NCI-H345 (cell line): ENCODE results near the gene EME2.

Experiments used
- DNase-seq: peaks from one replicate; lab custom pipeline; 2025; lab: John Stamatoyannopoulos, UW

EME2 gene

GRCh38 chr16:1818873-1819525 is 46.4 kb downstream of the EME2 start:
- no peak for DNase-seq

DNA sequence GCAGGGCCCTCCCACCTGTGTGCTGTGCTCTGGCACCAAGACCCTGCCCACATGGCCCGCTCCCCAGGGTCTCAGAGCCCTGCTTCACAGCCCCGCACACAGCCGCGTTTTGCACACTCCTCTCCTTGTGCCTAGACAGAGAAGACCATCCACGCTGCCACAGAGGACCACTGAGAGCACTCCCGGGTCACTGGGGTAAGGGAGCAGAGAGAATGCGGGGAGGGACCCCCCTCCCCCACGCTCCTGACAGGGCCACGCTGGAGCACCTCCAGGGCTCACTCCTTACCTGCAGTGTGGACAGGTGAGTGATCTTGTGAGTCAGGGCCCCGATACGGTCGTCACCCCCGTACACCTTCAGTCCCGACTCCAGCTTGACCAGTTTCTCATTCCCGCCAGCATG is 47.0 kb downstream of the EME2 start:
- DNase-seq: no peak

DNA sequence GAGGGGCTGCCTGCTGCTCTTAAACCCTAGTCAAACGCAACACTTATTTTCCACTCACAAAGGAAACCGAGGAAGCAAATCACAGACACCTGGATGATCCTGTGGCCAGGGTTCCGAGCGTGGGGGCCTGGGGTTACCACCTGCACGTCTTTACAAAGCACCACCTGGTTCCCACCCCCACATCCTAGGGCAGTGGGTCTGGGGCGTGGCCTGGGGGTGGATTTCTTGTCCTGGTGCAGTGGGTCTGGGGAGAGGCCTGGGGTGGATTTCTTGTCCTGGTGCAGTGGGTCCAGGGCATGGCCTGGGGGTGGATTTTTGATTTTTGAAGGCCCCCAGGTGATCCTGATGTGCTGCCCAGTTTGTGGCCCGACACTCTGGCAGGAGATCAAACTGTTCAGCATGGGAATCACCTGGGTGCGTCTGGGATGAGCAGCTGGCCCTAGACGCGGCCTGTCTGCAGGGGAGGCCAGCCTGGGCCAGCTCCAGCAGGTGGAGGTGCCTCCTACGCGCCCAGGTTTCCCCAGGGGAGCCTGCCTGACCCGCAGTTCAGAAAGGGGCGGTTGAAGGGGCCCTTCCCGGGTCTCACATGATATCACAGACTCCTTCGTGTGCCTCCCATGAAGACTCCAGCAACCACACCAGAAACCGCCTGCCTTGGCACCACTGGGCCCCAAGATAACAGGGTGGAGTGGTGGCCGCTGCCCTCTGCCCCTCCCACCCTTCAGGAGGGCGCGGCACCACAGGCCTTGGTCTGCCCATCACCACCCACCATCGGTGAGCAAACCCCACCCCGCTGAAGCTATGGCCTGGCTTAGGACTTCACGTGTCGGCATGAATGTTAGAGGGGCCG is 47.7 kb downstream of the EME2 start:
- no peak for DNase-seq

DNA sequence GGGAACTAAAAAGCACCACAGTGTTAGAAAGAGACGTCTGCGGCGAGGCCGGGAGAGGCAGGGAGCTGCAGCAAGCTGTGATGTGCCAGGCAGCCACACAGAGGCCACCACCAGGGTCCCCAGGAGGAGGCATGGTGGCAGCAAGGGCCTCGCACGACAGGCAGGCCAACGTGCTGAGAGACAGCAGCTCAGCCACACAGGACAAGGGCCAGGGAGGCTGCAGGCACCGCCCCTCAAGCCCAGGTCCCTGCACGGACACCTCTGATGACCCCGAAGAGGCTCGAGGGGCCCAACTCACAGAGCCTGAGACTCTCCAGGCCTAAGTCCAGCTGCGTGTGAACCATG is 48.3 kb downstream of the EME2 start:
- DNase-seq: no peak

DNA sequence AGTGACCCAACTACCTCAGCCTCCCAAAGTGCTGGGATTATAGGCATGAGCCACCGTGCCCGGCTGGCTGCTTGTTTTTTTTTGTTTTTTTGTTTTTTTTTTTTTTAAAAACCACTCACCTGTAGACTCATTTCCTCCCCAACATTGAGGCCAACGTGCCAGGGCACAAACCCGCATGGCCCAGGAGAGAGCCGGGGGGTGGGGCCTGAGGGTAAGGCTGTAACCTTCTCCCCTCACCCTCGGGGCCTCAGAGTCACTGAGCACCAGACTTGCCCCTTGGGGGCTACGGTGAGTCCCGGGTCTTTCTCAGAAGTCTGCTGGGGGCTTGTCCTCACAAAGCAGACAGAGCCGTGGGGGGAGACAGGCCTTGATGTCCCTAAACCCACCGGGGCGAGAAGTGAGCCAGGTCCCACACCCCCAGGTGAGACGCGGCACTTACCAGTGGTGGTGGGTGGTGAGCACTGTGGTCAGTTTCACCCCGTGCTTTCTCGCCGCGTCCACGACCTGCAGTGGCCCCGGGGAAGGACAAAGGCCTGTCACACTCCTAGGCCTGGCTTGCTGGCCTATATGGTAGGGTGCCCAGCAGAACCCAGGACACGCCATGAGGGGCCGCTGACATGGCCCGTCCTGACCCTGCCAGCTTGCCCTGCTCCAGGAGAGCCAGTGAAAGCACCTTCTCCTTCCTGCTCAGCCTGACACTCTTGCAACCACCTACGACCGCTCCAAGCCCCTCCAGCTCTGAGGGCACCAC is 49.4 kb downstream of the EME2 start:
- DNase-seq: no peak

- no peak for DNase-seq
Measured at GRCh38 chr16:1822801-1823200, 50.2 kb downstream of the EME2 start.

DNA sequence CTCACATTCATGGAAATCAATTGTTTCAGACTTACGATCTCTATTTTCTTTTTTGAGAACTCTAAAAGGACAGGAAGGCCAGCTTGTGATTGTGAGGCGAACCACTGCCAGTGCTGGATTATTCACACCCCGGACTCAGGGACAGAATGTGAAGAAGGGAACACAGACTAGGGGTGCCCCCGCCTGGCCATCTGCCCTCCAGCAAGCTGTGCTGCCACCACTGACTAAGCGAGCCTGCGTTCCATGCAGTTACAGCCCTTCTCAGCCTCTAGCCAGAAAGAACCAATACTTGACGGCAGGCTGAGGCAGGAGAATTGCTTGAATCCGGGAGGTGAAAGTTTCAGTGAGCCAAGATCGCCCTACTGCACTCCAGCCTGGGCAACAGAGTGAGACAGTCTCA is 51.2 kb downstream of the EME2 start:
- DNase-seq: no peak

DNA sequence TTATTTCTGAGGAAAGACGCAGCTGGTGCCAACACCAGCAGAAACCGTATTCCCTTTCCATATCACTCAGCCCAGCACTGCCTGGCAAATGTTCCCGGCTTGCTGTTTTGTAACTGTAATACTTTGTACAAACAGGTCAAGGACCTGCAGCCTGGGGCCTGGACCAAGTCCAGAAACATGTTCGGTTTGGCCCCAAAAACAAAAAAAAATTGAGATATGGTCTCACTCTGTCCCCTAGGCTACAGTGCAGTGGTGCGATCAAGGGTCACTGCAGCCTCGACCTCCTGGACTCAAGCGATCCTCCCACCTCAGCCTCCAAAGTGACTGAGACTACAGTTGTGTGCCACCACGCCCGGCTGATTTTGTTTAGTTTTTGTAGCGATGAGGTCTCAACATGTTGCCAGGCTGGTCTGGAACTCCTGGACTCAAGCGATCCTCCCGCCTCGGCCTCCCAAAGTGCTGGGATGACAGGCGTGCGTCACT is 52.8 kb downstream of the EME2 start:
- DNase-seq: no peak
